Psoas muscle (tissue), 8 donors: Measurements from ENCODE around the gene UPK1B. TPM values are rescaled to one million over a fixed set of nuclear protein-coding genes. Genes with fewer than 3 reads are reported as not detected.
"Not testable (repeated sequence)": the region's sequence is repeated elsewhere in the genome, so short reads cannot be mapped to it uniquely, and the experiment has no call there.

Experiments
- ATAC-seq, 4 donors: fragments of 200-7000 bp; cut with Tn5 transposase; one replicate each; pipeline ENCODE4 v1.9.1; 2020; ENCODE audit warnings: moderate library complexity in 3 of 4, mild to moderate bottlenecking in 2 of 4
- DNase-seq, 2 donors: peaks; one replicate each; pipeline ENCODE4 v3.0.0-alpha.2; 2020
- H3K27ac ChIP-seq: fragments of 200-600 bp; one replicate; pipeline ENCODE4 v1.8.0; 2022
- H3K27me3 ChIP-seq, 3 donors: fragments of 200-600 bp in 1 of 3; one replicate each; pipeline versions ENCODE4 v1.6.1 to v1.8.0; 2013 to 2022; ENCODE audit warnings: low read length in 2 of 3, mild to moderate bottlenecking in 2 of 3, moderate library complexity in 1 of 3; ENCODE audit not compliant: insufficient read depth in 3 of 3
- H3K36me3 ChIP-seq, 2 donors: fragments of 200-600 bp in 1 of 2; one replicate each; pipeline versions ENCODE4 v1.6.1 to v1.8.0; 2013 to 2022; ENCODE audit warnings: low read depth in 1 of 2, mild to moderate bottlenecking in 1 of 2, moderate library complexity in 1 of 2; ENCODE audit not compliant: insufficient read depth in 1 of 2
- H3K4me1 ChIP-seq: fragments of 200-600 bp; one replicate; pipeline ENCODE4 v1.8.0; 2022
- H3K4me3 ChIP-seq: fragments of 200-600 bp; one replicate; pipeline ENCODE4 v1.8.0; 2022; ENCODE audit warnings: mild to moderate bottlenecking
- H3K9me3 ChIP-seq: fragments of 200-600 bp; one replicate; pipeline ENCODE4 v1.8.0; 2022
- CTCF ChIP-seq: fragments of 200-600 bp; IDR thresholded peaks from one replicate; pipeline ENCODE4 v1.8.0; 2022; ENCODE audit warnings: antibody characterized with exemption
- WGBS, 3 donors: extraction: QIAGEN DNeasy Blood & Tissue Kit; methylation state at CpG; one replicate each; pipeline versions ENCODE4 v1.1.6 to v1.1.7; 2013; 5-methylcytosine and 5-hydroxymethylcytosine counted together
- intact Hi-C, 2 donors: fragments of 100-400 bp; cut with DNase I; formaldehyde crosslinking; loops; one replicate each; pipeline versions ENCODE4 v1.11.0 to v1.14.2; 2022
- long read RNA-seq, 2 donors: library from polyadenylated mRNA; unstranded; transcript quantifications; one replicate each; pipeline ENCODE4 v2.0.0, GENCODE V29; 2021
- polyA plus RNA-seq, 3 donors: library from polyadenylated mRNA; stranded (reverse); fragments of 200-250 nt; gene quantifications; one replicate each; pipeline ENCODE4 v1.2.3, GENCODE V29; 2013
- total RNA-seq, 4 donors: library from RNA; stranded (reverse); fragmentation: NEBNext Ultra II Directional in 2 of 4; extraction: Animal tissue kit (Norgen Biotek cat#: 25700) in 2 of 4; gene quantifications; one replicate each; pipeline versions ENCODE4 v1.2.1 to v1.2.4, GENCODE V29; 2021 to 2023
- donor health status: healthy with polysubstance abuse.
- donor health status: DM: no; HTN: no; CAD: no; lungs with moderate emphysema.
- donor health status: Bipolar disorder and iron deficiency.
- donor health status: healthy.
- donor health status: DM: yes; HTN: yes; CAD: no.
- donor health status: DM: no; HTN: no; CAD: no.
- donor health status: DM: no; HTN: no; CAD: no.
- donor health status: DM: yes; HTN: yes; CAD: no.

UPK1B gene
- total RNA-seq (not detected), polyA plus RNA-seq (under 1 TPM; 0.03 to 0.06 (median 0.05) TPM)
- long read RNA-seq, donor 1, result 0 reads
- long read RNA-seq, donor 2, result 0 reads

- Histone ChIP-seq H3K27ac (no peak within 1 kb of the TSS), H3K4me1 (no peaks in the 10 kb centered on the region), H3K4me3 (no peak within 1 kb of the TSS), H3K9me3 (no peaks in the 10 kb centered on the region), H3K27me3 (peaks cover 0 to 4% (median 3%) of the 10 kb centered on the region in 3 donors), H3K36me3 (no peaks in the 10 kb centered on the region)
- WGBS, 3 donors, result 14 to 20% (median 18%) methylated on average over 13 of the region's 13 CpGs
- intact Hi-C loops, result no loop called here
- no peak for DNase-seq
- ATAC-seq, result no peak
- TF ChIP-seq CTCF, result no peak
Measured at GRCh38 chr3:119173325-119173724, at the start of gene UPK1B. TSS of gene UPK1B (plus strand) at chr3:119173598. CDS start at chr3:119186742, 13,144 bp downstream.

GRCh38 chr3:119125342-119125741 is 48.1 kb upstream of the UPK1B start:
- H3K4me1 ChIP-seq, result no peaks in the 10 kb centered on the region
- no peaks in the 10 kb centered on the region for H3K9me3 ChIP-seq
- no peaks in the 10 kb centered on the region for H3K36me3 ChIP-seq
- peaks cover 0 to 3% (median 0%) of the 10 kb centered on the region in 3 donors for H3K27me3 ChIP-seq
- ATAC-seq (no peak), DNase-seq (no peak)
- TF ChIP-seq CTCF, result no peak
- WGBS, 3 donors, result 88 to 91% (median 90%) methylated on average over 10 of the region's 10 CpGs
- H3K4me3 ChIP-seq, result no peak overlapping the region
- no peak overlapping the region for H3K27ac ChIP-seq
- intact Hi-C loops, result no loop called here

- Histone ChIP-seq H3K27ac (no peak overlapping the region), H3K4me3 (no peak overlapping the region), H3K4me1 (no peaks in the 10 kb centered on the region), H3K27me3 (no peaks in the 10 kb centered on the region), H3K36me3 (no peaks in the 10 kb centered on the region), H3K9me3 (no peaks in the 10 kb centered on the region)
- ATAC-seq, result no peak
- no peak for DNase-seq
- TF ChIP-seq CTCF, result no peak
- intact Hi-C loops, result no loop called here
- 47 to 54% (median 48%) methylated on average over 17 of the region's 17 CpGs for WGBS, 3 donors
Measured at GRCh38 chr3:119125742-119126504, 47.5 kb upstream of the UPK1B start.

- H3K27ac ChIP-seq, H3K4me1 ChIP-seq, H3K9me3 ChIP-seq, DNase-seq, H3K27me3 ChIP-seq, ATAC-seq, intact Hi-C loops, H3K36me3 ChIP-seq, H3K4me3 ChIP-seq: not testable (repeated sequence)
- WGBS, 3 donors, result 49 to 55% (median 55%) methylated on average over 7 of the region's 7 CpGs
Measured at GRCh38 chr3:119130291-119130690, 43.1 kb upstream of the UPK1B start.

- H3K36me3 ChIP-seq, ATAC-seq, intact Hi-C loops, H3K27ac ChIP-seq, H3K4me1 ChIP-seq, H3K9me3 ChIP-seq, H3K4me3 ChIP-seq, DNase-seq, H3K27me3 ChIP-seq: not testable (repeated sequence)
- 95 to 100% (median 97%) methylated on average over 4 of the region's 4 CpGs for WGBS, 3 donors
Measured at GRCh38 chr3:119132291-119132690, 41.1 kb upstream of the UPK1B start.

GRCh38 chr3:119139360-119139759 is 34.0 kb upstream of the UPK1B start:
- H3K4me1 ChIP-seq, intact Hi-C loops, H3K4me3 ChIP-seq, DNase-seq, H3K9me3 ChIP-seq, H3K27me3 ChIP-seq, H3K36me3 ChIP-seq, H3K27ac ChIP-seq, ATAC-seq: not testable (repeated sequence)
- WGBS, 3 donors, result 66 to 85% (median 68%) methylated on average over 4 of the region's 4 CpGs
